ENCODE measurements around the gene NCDN. TPM values are rescaled to one million over a fixed set of nuclear protein-coding genes. Genes with fewer than 3 reads are reported as not detected.

NCDN gene
- total and polyA plus RNA-seq, 2 of the 8 experiments (the other 6 are each of a cell fraction or from before 2014, with no cell fraction given): 26.2 to 35.4 TPM

DNA sequence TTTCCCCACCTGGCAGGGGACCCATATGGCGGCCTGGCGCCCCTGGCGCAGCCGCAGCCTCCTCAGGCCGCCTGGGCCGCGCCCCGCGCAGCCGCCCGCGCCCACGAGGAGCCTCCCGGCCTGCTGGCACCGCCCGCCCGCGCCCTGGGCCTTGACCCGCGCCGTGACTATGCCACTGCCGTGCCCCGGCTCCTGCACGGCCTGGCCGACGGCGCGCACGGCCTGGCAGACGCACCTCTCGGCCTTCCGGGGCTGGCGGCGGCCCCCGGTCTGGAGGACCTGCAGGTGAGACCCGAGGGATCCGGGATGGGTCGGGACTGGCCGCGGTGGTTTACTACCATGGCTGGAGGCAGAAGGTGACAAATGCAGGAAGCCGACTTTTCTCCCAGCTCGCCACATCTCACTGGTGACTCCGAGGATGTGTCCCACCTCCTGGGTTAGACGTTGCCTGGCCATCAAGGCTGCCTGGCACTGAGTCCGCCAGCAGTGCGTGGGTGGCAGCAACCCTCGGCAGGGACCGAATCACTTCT is 16.6 kb downstream of the NCDN start (continued):
- no peak for TF ChIP-seq SIRT6 (IDR thresholded peaks at IDR 0.05; ENCODE audit: low read length)
- no peak for TF ChIP-seq RBBP5 (IDR thresholded peaks at IDR 0.05; ENCODE audit: borderline replicate concordance, low read depth, low read length)
- no peak for TF ChIP-seq JUND (IDR thresholded peaks at IDR 0.05; ENCODE audit: low read length)
- no peak for TF ChIP-seq CHD2 (IDR thresholded peaks at IDR 0.05; ENCODE audit: low read length)
- TF ChIP-seq TBP (IDR thresholded peaks at IDR 0.05; ENCODE audit: low read depth, low read length): no peak
- TF ChIP-seq HDAC6 (IDR thresholded peaks at IDR 0.05; ENCODE audit: low read depth, low read length): no peak
- no peak for TF ChIP-seq MAFK (IDR thresholded peaks at IDR 0.05; ENCODE audit: low read depth, low read length)
- TF ChIP-seq, protein P1, sequence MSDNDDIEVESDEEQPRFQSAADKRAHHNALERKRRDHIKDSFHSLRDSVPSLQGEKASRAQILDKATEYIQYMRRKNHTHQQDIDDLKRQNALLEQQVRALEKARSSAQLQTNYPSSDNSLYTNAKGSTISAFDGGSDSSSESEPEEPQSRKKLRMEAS (IDR thresholded peaks at IDR 0.05): 0 out of 2 replicates have a peak, but pooled peaks have one; percentile 0
- no peak for TF ChIP-seq CREB1 (IDR thresholded peaks at IDR 0.05)
- peak; percentile 5; the same call in 1 of the 2 replicates for TF ChIP-seq EGR1 (IDR thresholded peaks at IDR 0.05; ENCODE audit: borderline replicate concordance, low read depth, low read length)
- TF ChIP-seq BRCA1 (IDR thresholded peaks at IDR 0.05; ENCODE audit: low read depth, low read length): no peak
- no peak for TF ChIP-seq RNF2 (IDR thresholded peaks at IDR 0.05; ENCODE audit: borderline replicate concordance, low read depth, low read length, missing control alignments, poor library complexity, severe bottlenecking)
- no peak for TF ChIP-seq CBX8 (IDR thresholded peaks at IDR 0.05; ENCODE audit: borderline replicate concordance, low read depth, low read length)

Measured in H1 (cell line).